Measurements from ENCODE around the gene PTPRM.

The PTPRM gene

DNA sequence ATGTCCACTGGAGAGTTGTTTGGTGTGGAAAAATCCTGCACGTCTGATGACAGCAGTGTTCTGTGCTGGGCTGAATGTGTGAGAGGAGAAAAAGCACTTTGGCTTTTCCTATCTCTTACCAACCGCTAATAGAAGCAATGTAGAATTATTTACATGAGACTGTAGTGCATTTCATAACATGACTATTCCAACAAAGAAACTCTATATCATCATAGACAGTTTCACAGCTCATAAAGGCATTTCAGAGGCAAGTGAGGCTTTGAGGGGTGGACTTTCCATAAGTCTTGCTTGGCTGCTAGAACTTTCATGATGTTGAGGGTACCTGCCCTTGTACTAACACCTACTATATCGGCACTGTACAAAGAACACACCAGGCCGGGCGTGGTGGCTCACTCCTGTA, 697.0 kb downstream of the PTPRM start:
- H3K27me3 ChIP-seq (replicated peaks; ENCODE audit: insufficient read depth, low read length) = no peaks in the 10 kb centered on the region
- DNase-seq = no peak
- H3K9ac ChIP-seq (ENCODE audit: low read length) = no peak overlapping the region
- H3K36me3 ChIP-seq (replicated peaks; ENCODE audit: insufficient read depth, low read length) = no peaks in the 10 kb centered on the region
- no peaks in the 10 kb centered on the region for H3F3A ChIP-seq (ENCODE audit: insufficient read depth, low read length)
- H3K4me3 ChIP-seq (ENCODE audit: low read length) = no peak overlapping the region
- H3K9me2 ChIP-seq (replicated peaks; ENCODE audit: insufficient read depth, low read length) = no peaks in the 10 kb centered on the region
- H4K20me1 ChIP-seq (ENCODE audit: insufficient read depth, low read length) = no peaks in the 10 kb centered on the region
- H3K4me1 ChIP-seq (ENCODE audit: low read length) = no peaks in the 10 kb centered on the region
- TF ChIP-seq EZH2phosphoT487 (IDR thresholded peaks at IDR 0.05; ENCODE audit: low read length) = no peak
- TF ChIP-seq, protein P1, sequence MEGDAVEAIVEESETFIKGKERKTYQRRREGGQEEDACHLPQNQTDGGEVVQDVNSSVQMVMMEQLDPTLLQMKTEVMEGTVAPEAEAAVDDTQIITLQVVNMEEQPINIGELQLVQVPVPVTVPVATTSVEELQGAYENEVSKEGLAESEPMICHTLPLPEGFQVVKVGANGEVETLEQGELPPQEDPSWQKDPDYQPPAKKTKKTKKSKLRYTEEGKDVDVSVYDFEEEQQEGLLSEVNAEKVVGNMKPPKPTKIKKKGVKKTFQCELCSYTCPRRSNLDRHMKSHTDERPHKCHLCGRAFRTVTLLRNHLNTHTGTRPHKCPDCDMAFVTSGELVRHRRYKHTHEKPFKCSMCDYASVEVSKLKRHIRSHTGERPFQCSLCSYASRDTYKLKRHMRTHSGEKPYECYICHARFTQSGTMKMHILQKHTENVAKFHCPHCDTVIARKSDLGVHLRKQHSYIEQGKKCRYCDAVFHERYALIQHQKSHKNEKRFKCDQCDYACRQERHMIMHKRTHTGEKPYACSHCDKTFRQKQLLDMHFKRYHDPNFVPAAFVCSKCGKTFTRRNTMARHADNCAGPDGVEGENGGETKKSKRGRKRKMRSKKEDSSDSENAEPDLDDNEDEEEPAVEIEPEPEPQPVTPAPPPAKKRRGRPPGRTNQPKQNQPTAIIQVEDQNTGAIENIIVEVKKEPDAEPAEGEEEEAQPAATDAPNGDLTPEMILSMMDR (IDR thresholded peaks at IDR 0.05; ENCODE audit: low read length) = no peak
- no peak for TF ChIP-seq EZH2 (optimal IDR thresholded peaks at IDR 0.05; ENCODE audit: low read depth, low read length)
- H3K27ac ChIP-seq (ENCODE audit: low read length) = no peak overlapping the region
- H3K79me2 ChIP-seq (ENCODE audit: low read length) = no peaks in the 10 kb centered on the region
- no peaks in the 10 kb centered on the region for H3K9me3 ChIP-seq (replicated peaks; ENCODE audit: insufficient read depth, low read length)
- no peak overlapping the region for H2AFZ ChIP-seq (ENCODE audit: low read length)
- no peak overlapping the region for H3K4me2 ChIP-seq (ENCODE audit: low read depth, low read length)

DNA sequence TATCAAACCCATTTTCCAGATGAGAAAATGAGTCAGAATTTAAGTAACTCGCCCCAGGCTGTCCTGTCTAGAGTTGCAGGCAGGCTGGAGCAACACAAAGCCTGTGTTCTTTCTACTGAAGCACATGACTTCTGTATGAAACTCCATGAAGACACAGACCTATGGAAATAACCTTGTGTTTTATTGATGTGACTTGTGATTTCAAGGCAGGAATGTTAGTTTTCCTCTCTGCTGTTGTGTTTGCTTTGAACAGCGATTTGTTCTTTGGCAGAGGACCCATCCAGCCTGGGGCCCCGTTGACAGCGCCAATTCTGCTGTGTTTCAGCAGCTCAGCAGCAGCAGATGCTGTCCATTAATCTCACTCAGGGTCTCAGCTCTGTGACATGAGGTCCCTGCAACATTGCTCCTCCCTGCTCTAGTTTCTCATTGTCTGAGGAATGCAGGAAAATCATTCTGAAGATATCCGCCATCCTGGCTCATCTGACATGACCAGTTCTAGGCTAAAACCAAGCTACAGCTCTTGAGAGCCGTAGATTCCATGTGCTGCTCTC, 697.8 kb downstream of the PTPRM start:
- no peaks in the 10 kb centered on the region for H4K20me1 ChIP-seq (ENCODE audit: insufficient read depth, low read length)
- no peak overlapping the region for H3K4me3 ChIP-seq (ENCODE audit: low read length)
- H3K9me2 ChIP-seq (replicated peaks; ENCODE audit: insufficient read depth, low read length) = no peaks in the 10 kb centered on the region
- H3K4me1 ChIP-seq (ENCODE audit: low read length) = no peaks in the 10 kb centered on the region
- H2AFZ ChIP-seq (ENCODE audit: low read length) = no peak overlapping the region
- H3K4me2 ChIP-seq (ENCODE audit: low read depth, low read length) = no peak overlapping the region
- no peak overlapping the region for H3K27ac ChIP-seq (ENCODE audit: low read length)
- no peaks in the 10 kb centered on the region for H3F3A ChIP-seq (ENCODE audit: insufficient read depth, low read length)
- DNase-seq = no peak
- H3K9ac ChIP-seq (ENCODE audit: low read length) = no peak overlapping the region
- no peaks in the 10 kb centered on the region for H3K27me3 ChIP-seq (replicated peaks; ENCODE audit: insufficient read depth, low read length)
- no peak for TF ChIP-seq EZH2phosphoT487 (IDR thresholded peaks at IDR 0.05; ENCODE audit: low read length)
- TF ChIP-seq, protein P1 (IDR thresholded peaks at IDR 0.05; ENCODE audit: low read length) = no peak
- no peak for TF ChIP-seq EZH2 (optimal IDR thresholded peaks at IDR 0.05; ENCODE audit: low read depth, low read length)
- H3K9me3 ChIP-seq (replicated peaks; ENCODE audit: insufficient read depth, low read length) = no peaks in the 10 kb centered on the region
- H3K36me3 ChIP-seq (replicated peaks; ENCODE audit: insufficient read depth, low read length) = no peaks in the 10 kb centered on the region
- H3K79me2 ChIP-seq (ENCODE audit: low read length) = no peaks in the 10 kb centered on the region

DNA sequence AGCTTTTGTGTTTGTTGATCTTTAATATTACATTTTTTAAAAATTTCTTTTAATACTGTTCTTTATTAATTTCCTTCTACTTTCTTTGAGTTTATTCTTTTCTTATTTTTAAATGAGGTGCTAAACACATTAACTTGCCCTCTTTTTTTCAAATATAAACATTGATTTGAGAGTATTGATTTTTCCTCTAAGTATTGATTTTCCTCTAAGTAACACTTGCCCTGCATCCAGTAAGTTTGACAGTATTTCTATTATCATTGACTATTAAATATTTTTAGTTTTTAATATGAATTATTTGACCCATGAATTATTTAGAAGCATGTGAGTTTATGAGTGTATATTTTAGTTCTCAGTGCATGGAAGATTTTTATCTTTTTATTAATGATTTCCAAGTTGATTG, 705.1 kb downstream of the PTPRM start:
- Histone ChIP-seq H3F3A (ENCODE audit: insufficient read depth, low read length) (no peaks in the 10 kb centered on the region), H3K27ac (ENCODE audit: low read length) (no peak overlapping the region), H3K36me3 (replicated peaks; ENCODE audit: insufficient read depth, low read length) (no peaks in the 10 kb centered on the region), H3K4me3 (ENCODE audit: low read length) (no peak overlapping the region), H3K9me2 (replicated peaks; ENCODE audit: insufficient read depth, low read length) (no peaks in the 10 kb centered on the region), H3K27me3 (replicated peaks; ENCODE audit: insufficient read depth, low read length) (no peaks in the 10 kb centered on the region), H3K4me1 (ENCODE audit: low read length) (no peaks in the 10 kb centered on the region), H3K9me3 (replicated peaks; ENCODE audit: insufficient read depth, low read length) (no peaks in the 10 kb centered on the region), H3K9ac (ENCODE audit: low read length) (no peak overlapping the region), H3K4me2 (ENCODE audit: low read depth, low read length) (no peak overlapping the region), H4K20me1 (ENCODE audit: insufficient read depth, low read length) (no peaks in the 10 kb centered on the region), H3K79me2 (ENCODE audit: low read length) (no peaks in the 10 kb centered on the region), H2AFZ (ENCODE audit: low read length) (no peak overlapping the region)
- DNase-seq = no peak
- no peak for TF ChIP-seq EZH2phosphoT487 (IDR thresholded peaks at IDR 0.05; ENCODE audit: low read length)
- no peak for TF ChIP-seq EZH2 (optimal IDR thresholded peaks at IDR 0.05; ENCODE audit: low read depth, low read length)
- TF ChIP-seq, protein P1 (IDR thresholded peaks at IDR 0.05; ENCODE audit: low read length) = no peak
